Activated CD8-positive, alpha-beta memory T cell treated with anti-CD3 and anti-CD28 coated beads, Interleukin-2, amount 50 U/mL, for 4 hours (primary cell): ENCODE measurements around the gene USP54.

ENCODE experiments used
- DNase-seq: peaks from one replicate; pipeline ENCODE4 v3.0.0-alpha.2; 2020

Gene USP54

GRCh38 chr10:73522263-73522662, 68.9 kb downstream of the USP54 start:
- no peak for DNase-seq

- no peak for DNase-seq
Measured at GRCh38 chr10:73519336-73519735, 71.8 kb downstream of the USP54 start.

- no peak for DNase-seq
Measured at GRCh38 chr10:73517166-73517888, 73.8 kb downstream of the USP54 start.

GRCh38 chr10:73512207-73512743, 78.9 kb downstream of the USP54 start:
- DNase-seq = no peak

GRCh38 chr10:73509695-73510094, 81.4 kb downstream of the USP54 start:
- no peak for DNase-seq

GRCh38 chr10:73506491-73506890, 84.7 kb downstream of the USP54 start:
- DNase-seq = no peak

GRCh38 chr10:73506074-73506473, 85.1 kb downstream of the USP54 start:
- no peak for DNase-seq

GRCh38 chr10:73503037-73503436, 88.1 kb downstream of the USP54 start:
- no peak for DNase-seq

GRCh38 chr10:73501651-73502050, 89.5 kb downstream of the USP54 start:
- no peak for DNase-seq

GRCh38 chr10:73497623-73498022, 93.5 kb downstream of the USP54 start:
- no peak for DNase-seq

- peak; percentile 89 for DNase-seq
Measured at GRCh38 chr10:73495884-73496674, 95.1 kb downstream of the USP54 start, which contains the start of gene PPP3CB. PPP3CB (minus strand) TSS chr10:73496024; CDS start chr10:73495889, 135 bp downstream.

- peak; percentile 83 for DNase-seq
Measured at GRCh38 chr10:73495226-73495883, 95.8 kb downstream of the USP54 start.

GRCh38 chr10:73494877-73495225, 96.3 kb downstream of the USP54 start:
- DNase-seq = no peak

GRCh38 chr10:73494213-73494612, 96.9 kb downstream of the USP54 start:
- no peak for DNase-seq

GRCh38 chr10:73493781-73494180, 97.4 kb downstream of the USP54 start:
- no peak for DNase-seq

GRCh38 chr10:73486601-73487000, 104.5 kb downstream of the USP54 start:
- DNase-seq = no peak

- no peak for DNase-seq
Measured at GRCh38 chr10:73485320-73485719, 105.8 kb downstream of the USP54 start.

GRCh38 chr10:73480158-73480557, 111.0 kb downstream of the USP54 start:
- DNase-seq = no peak

- no peak for DNase-seq
Measured at GRCh38 chr10:73478636-73479035, 112.5 kb downstream of the USP54 start.

GRCh38 chr10:73471226-73471625, 119.9 kb downstream of the USP54 start:
- no peak for DNase-seq

GRCh38 chr10:73469579-73469978, 121.6 kb downstream of the USP54 start:
- DNase-seq = no peak

GRCh38 chr10:73467206-73467605, 123.9 kb downstream of the USP54 start:
- DNase-seq = no peak

- no peak for DNase-seq
Measured at GRCh38 chr10:73465978-73466726, 125.0 kb downstream of the USP54 start.
